IPS-18c (cell line): ENCODE data around the gene FOXN4.

ENCODE experiments used
- H3K4me3 ChIP-seq: 2 replicates; pipeline ENCODE4 v1.7.0; 2013; ENCODE audit warnings: low read depth, mild to moderate bottlenecking, low read length, moderate library complexity; ENCODE audit not compliant: insufficient read depth
- H3K9me3 ChIP-seq: one replicate; pipeline ENCODE4 v1.6.1; 2013; ENCODE audit warnings: mild to moderate bottlenecking, low read length, moderate library complexity; ENCODE audit not compliant: control insufficient read depth, insufficient read depth

The FOXN4 gene

GRCh38 chr12:109290061-109290460, 19.0 kb downstream of the FOXN4 start:
- peaks cover 2% of the 10 kb centered on the region for H3K9me3 ChIP-seq

GRCh38 chr12:109289551-109289950, 19.5 kb downstream of the FOXN4 start:
- Histone ChIP-seq H3K9me3 (peaks cover 2% of the 10 kb centered on the region), H3K4me3 (no peak overlapping the region)

More at GRCh38 chr12:109290061-109290460, 19.0 kb downstream of the FOXN4 start:
- H3K4me3 ChIP-seq = no peak overlapping the region

- Histone ChIP-seq H3K9me3 (peaks cover 2% of the 10 kb centered on the region), H3K4me3 (no peak overlapping the region)
These were observed 20.1 kb downstream of the FOXN4 start for GRCh38 chr12:109289004-109289403.

GRCh38 chr12:109288571-109288970, 20.5 kb downstream of the FOXN4 start:
- Histone ChIP-seq H3K9me3 (peaks cover 2% of the 10 kb centered on the region), H3K4me3 (no peak overlapping the region)

GRCh38 chr12:109287811-109288469, 21.1 kb downstream of the FOXN4 start:
- H3K4me3 ChIP-seq = no peak overlapping the region

GRCh38 chr12:109287181-109287580, 21.9 kb downstream of the FOXN4 start:
- Histone ChIP-seq H3K9me3 (peaks cover 2% of the 10 kb centered on the region), H3K4me3 (no peak overlapping the region)

More at GRCh38 chr12:109287811-109288469, 21.1 kb downstream of the FOXN4 start:
- peaks cover 2% of the 10 kb centered on the region for H3K9me3 ChIP-seq

- H3K4me3 ChIP-seq = no peak overlapping the region
These were observed 22.4 kb downstream of the FOXN4 start for GRCh38 chr12:109286652-109287051.

GRCh38 chr12:109286252-109286651, 22.8 kb downstream of the FOXN4 start:
- Histone ChIP-seq H3K9me3 (peaks cover 2% of the 10 kb centered on the region), H3K4me3 (no peak overlapping the region)

More at GRCh38 chr12:109286652-109287051, 22.4 kb downstream of the FOXN4 start:
- H3K9me3 ChIP-seq = peaks cover 2% of the 10 kb centered on the region

GRCh38 chr12:109284392-109284791, 24.7 kb downstream of the FOXN4 start:
- no peaks in the 10 kb centered on the region for H3K9me3 ChIP-seq
- no peak overlapping the region for H3K4me3 ChIP-seq

GRCh38 chr12:109281452-109281851, 27.6 kb downstream of the FOXN4 start:
- Histone ChIP-seq H3K4me3 (no peak overlapping the region), H3K9me3 (no peaks in the 10 kb centered on the region)

- H3K4me3 ChIP-seq = no peak overlapping the region
- H3K9me3 ChIP-seq = no peaks in the 10 kb centered on the region
These were observed 29.6 kb downstream of the FOXN4 start for GRCh38 chr12:109279525-109279924.

- H3K9me3 ChIP-seq = no peaks in the 10 kb centered on the region
- no peak overlapping the region for H3K4me3 ChIP-seq
These were observed 30.2 kb downstream of the FOXN4 start for GRCh38 chr12:109278912-109279311.

GRCh38 chr12:109277899-109278762, 31.0 kb downstream of the FOXN4 start:
- Histone ChIP-seq H3K4me3 (no peak overlapping the region), H3K9me3 (no peaks in the 10 kb centered on the region)

GRCh38 chr12:109277255-109277898, 31.7 kb downstream of the FOXN4 start:
- Histone ChIP-seq H3K9me3 (no peaks in the 10 kb centered on the region), H3K4me3 (no peak overlapping the region)

GRCh38 chr12:109276160-109276559, 32.9 kb downstream of the FOXN4 start:
- H3K9me3 ChIP-seq = no peaks in the 10 kb centered on the region

GRCh38 chr12:109275173-109275572, 33.9 kb downstream of the FOXN4 start:
- Histone ChIP-seq H3K9me3 (no peaks in the 10 kb centered on the region), H3K4me3 (no peak overlapping the region)

More at GRCh38 chr12:109276160-109276559, 32.9 kb downstream of the FOXN4 start:
- no peak overlapping the region for H3K4me3 ChIP-seq

GRCh38 chr12:109274381-109274780, 34.7 kb downstream of the FOXN4 start:
- Histone ChIP-seq H3K9me3 (no peaks in the 10 kb centered on the region), H3K4me3 (no peak overlapping the region)

GRCh38 chr12:109273354-109273753, 35.7 kb downstream of the FOXN4 start:
- no peaks in the 10 kb centered on the region for H3K9me3 ChIP-seq
- H3K4me3 ChIP-seq = no peak overlapping the region
